ENCODE results near the gene CSMD2.
"Not testable (repeated sequence)": the region's sequence is repeated elsewhere in the genome, so short reads cannot be mapped to it uniquely, and the experiment has no call there.

CSMD2 gene

GRCh38 chr1:34188985-34189384 is 24.0 kb upstream of the CSMD2 start:
- Histone ChIP-seq H4K20me1 (ENCODE audit: insufficient read depth, low read length, poor library complexity, severe bottlenecking) (no peaks in the 10 kb centered on the region), H3K36me3 (ENCODE audit: insufficient read depth, low read length) (no peaks in the 10 kb centered on the region), H2AFZ (ENCODE audit: low read length) (no peak overlapping the region), H3K27me3 (ENCODE audit: insufficient read depth, low read length, poor library complexity, severe bottlenecking) (no peaks in the 10 kb centered on the region), H3K9me2 (replicated peaks; ENCODE audit: low read depth, low read length) (no peaks in the 10 kb centered on the region), H3K4me2 (ENCODE audit: low read depth, low read length, poor library complexity, severe bottlenecking) (no peak overlapping the region), H3K4me3 (ENCODE audit: low read length, poor library complexity, severe bottlenecking) (no peak overlapping the region), H3K79me2 (ENCODE audit: insufficient read depth, low read length) (no peaks in the 10 kb centered on the region), H3K9ac (ENCODE audit: low read depth, low read length, poor library complexity, severe bottlenecking) (no peak overlapping the region), H3K4me1 (ENCODE audit: insufficient read depth, low read length, poor library complexity, severe bottlenecking) (no peaks in the 10 kb centered on the region), H3K9me3 (ENCODE audit: insufficient read depth, low read depth, low read length) (no peaks in the 10 kb centered on the region), H3F3A (ENCODE audit: low read depth) (no peaks in the 10 kb centered on the region)
- TF ChIP-seq CTCF (conservative IDR thresholded peaks at IDR 0.05; ENCODE audit: low read length): no peak
- no peak for TF ChIP-seq EZH2phosphoT487 (IDR thresholded peaks at IDR 0.05; ENCODE audit: borderline replicate concordance)

- Histone ChIP-seq H3K36me3 (ENCODE audit: insufficient read depth, low read length) (no peaks in the 10 kb centered on the region), H4K20me1 (ENCODE audit: insufficient read depth, low read length, poor library complexity, severe bottlenecking) (no peaks in the 10 kb centered on the region), H3K79me2 (ENCODE audit: insufficient read depth, low read length) (no peaks in the 10 kb centered on the region), H3K9me3 (ENCODE audit: insufficient read depth, low read depth, low read length) (no peaks in the 10 kb centered on the region), H3K4me3 (ENCODE audit: low read length, poor library complexity, severe bottlenecking) (no peak overlapping the region), H3K27me3 (ENCODE audit: insufficient read depth, low read length, poor library complexity, severe bottlenecking) (no peaks in the 10 kb centered on the region), H2AFZ (ENCODE audit: low read length) (no peak overlapping the region), H3K9ac (ENCODE audit: low read depth, low read length, poor library complexity, severe bottlenecking) (no peak overlapping the region), H3K9me2 (replicated peaks; ENCODE audit: low read depth, low read length) (no peaks in the 10 kb centered on the region), H3F3A (ENCODE audit: low read depth) (no peaks in the 10 kb centered on the region), H3K4me1 (ENCODE audit: insufficient read depth, low read length, poor library complexity, severe bottlenecking) (no peaks in the 10 kb centered on the region), H3K4me2 (ENCODE audit: low read depth, low read length, poor library complexity, severe bottlenecking) (no peak overlapping the region)
- TF ChIP-seq EZH2phosphoT487 (IDR thresholded peaks at IDR 0.05; ENCODE audit: borderline replicate concordance): no peak
- TF ChIP-seq CTCF (conservative IDR thresholded peaks at IDR 0.05; ENCODE audit: low read length): no peak
Measured at GRCh38 chr1:34188418-34188817, 23.4 kb upstream of the CSMD2 start.

GRCh38 chr1:34186741-34187494 is 21.9 kb upstream of the CSMD2 start:
- Histone ChIP-seq H3K9ac (ENCODE audit: low read depth, low read length, poor library complexity, severe bottlenecking) (no peak overlapping the region), H3K79me2 (ENCODE audit: insufficient read depth, low read length) (no peaks in the 10 kb centered on the region), H2AFZ (ENCODE audit: low read length) (no peak overlapping the region), H3K9me3 (ENCODE audit: insufficient read depth, low read depth, low read length) (no peaks in the 10 kb centered on the region), H3K4me3 (ENCODE audit: low read length, poor library complexity, severe bottlenecking) (no peak overlapping the region), H3K36me3 (ENCODE audit: insufficient read depth, low read length) (no peaks in the 10 kb centered on the region), H3K9me2 (replicated peaks; ENCODE audit: low read depth, low read length) (no peaks in the 10 kb centered on the region), H4K20me1 (ENCODE audit: insufficient read depth, low read length, poor library complexity, severe bottlenecking) (no peaks in the 10 kb centered on the region), H3K27me3 (ENCODE audit: insufficient read depth, low read length, poor library complexity, severe bottlenecking) (no peaks in the 10 kb centered on the region), H3F3A (ENCODE audit: low read depth) (no peaks in the 10 kb centered on the region), H3K4me2 (ENCODE audit: low read depth, low read length, poor library complexity, severe bottlenecking) (no peak overlapping the region), H3K4me1 (ENCODE audit: insufficient read depth, low read length, poor library complexity, severe bottlenecking) (no peaks in the 10 kb centered on the region)
- TF ChIP-seq EZH2phosphoT487 (IDR thresholded peaks at IDR 0.05; ENCODE audit: borderline replicate concordance) (no peak), CTCF (conservative IDR thresholded peaks at IDR 0.05; ENCODE audit: low read length) (no peak)

GRCh38 chr1:34183381-34183780 is 18.4 kb upstream of the CSMD2 start:
- H3K4me3 ChIP-seq (ENCODE audit: low read length, poor library complexity, severe bottlenecking); H3K4me1 ChIP-seq (ENCODE audit: insufficient read depth, low read length, poor library complexity, severe bottlenecking); H3K36me3 ChIP-seq (ENCODE audit: insufficient read depth, low read length); H3K9me2 ChIP-seq (replicated peaks; ENCODE audit: low read depth, low read length); H3K9me3 ChIP-seq (ENCODE audit: insufficient read depth, low read depth, low read length); H3K79me2 ChIP-seq (ENCODE audit: insufficient read depth, low read length); H3F3A ChIP-seq (ENCODE audit: low read depth); H3K4me2 ChIP-seq (ENCODE audit: low read depth, low read length, poor library complexity, severe bottlenecking); H4K20me1 ChIP-seq (ENCODE audit: insufficient read depth, low read length, poor library complexity, severe bottlenecking); H3K9ac ChIP-seq (ENCODE audit: low read depth, low read length, poor library complexity, severe bottlenecking); H2AFZ ChIP-seq (ENCODE audit: low read length); H3K27me3 ChIP-seq (ENCODE audit: insufficient read depth, low read length, poor library complexity, severe bottlenecking): not testable (repeated sequence)
